IMR-90 (cell line): ENCODE data around the gene SCAMP1. TPM values are rescaled to one million over a fixed set of nuclear protein-coding genes. Genes with fewer than 3 reads are reported as not detected.

Experiments used
- ATAC-seq: fragments of 200-7000 bp; cut with Tn5 transposase; 2 replicates; pipeline ENCODE4 v1.9.1; 2020; ENCODE audit warnings: low read depth, mild to moderate bottlenecking, moderate library complexity
- BruUV-seq: library from RNA; stranded (reverse); fragments of 400-500 nt; replicated peaks from 2 replicates; lab custom pipeline; 2021; lab: Mats Ljungman, UMichigan
- CTCF ChIA-PET: fragments of 300-600 bp; formaldehyde crosslinking; extraction: SDS; loops from one replicate; lab custom pipeline; 2021; ENCODE audit warnings: antibody characterized with exemption; lab: Yijun Ruan, JAX
- POLR2A ChIA-PET: fragments of 300-600 bp; sonication (Branson Sonifier 250); formaldehyde crosslinking; loops from one replicate; lab custom pipeline; 2022; ENCODE audit warnings: antibody characterized with exemption; ENCODE audit not compliant: unreplicated experiment; lab: Charles Lee
- DNase-seq: peaks from one replicate; pipeline ENCODE4 v3.0.0; 2013
- H2AFZ ChIP-seq: replicated peaks from 2 replicates; pipeline ENCODE3; 2013; ENCODE audit warnings: low read length, mild to moderate bottlenecking; ENCODE audit not compliant: poor library complexity
- H2AK5ac ChIP-seq: 2 replicates; pipeline ENCODE4 v1.6.1; 2013; ENCODE audit warnings: low read depth, low read length, inconsistent platforms
- H2AK9ac ChIP-seq: replicated peaks from 2 replicates; pipeline ENCODE3; 2013; ENCODE audit warnings: mild to moderate bottlenecking, low read depth, low read length, moderate library complexity; ENCODE audit not compliant: poor library complexity
- H2BK120ac ChIP-seq: 2 replicates; pipeline ENCODE4 v1.6.1; 2013; ENCODE audit warnings: low read depth, low read length, inconsistent platforms
- H2BK15ac ChIP-seq: 3 replicates; pipeline ENCODE4 v1.6.1; 2013; ENCODE audit warnings: low read depth, low read length, inconsistent platforms
- H2BK20ac ChIP-seq: 2 replicates; pipeline ENCODE4 v1.6.1; 2013; ENCODE audit warnings: low read depth, mild to moderate bottlenecking, inconsistent platforms, low read length, moderate library complexity
- H2BK5ac ChIP-seq: 2 replicates; pipeline ENCODE4 v1.6.1; 2013; ENCODE audit warnings: mild to moderate bottlenecking, low read depth, low read length, inconsistent platforms; ENCODE audit not compliant: poor library complexity, severe bottlenecking
- H3K14ac ChIP-seq: replicated peaks from 2 replicates; pipeline ENCODE4 v1.6.1; 2013; ENCODE audit warnings: low read depth, low read length, inconsistent platforms
- H3K18ac ChIP-seq: 2 replicates; pipeline ENCODE4 v1.6.1; 2013; ENCODE audit warnings: low read depth, low read length, control low read depth
- H3K23ac ChIP-seq: 2 replicates; pipeline ENCODE4 v1.6.1; 2013; ENCODE audit warnings: low read depth, low read length, inconsistent platforms
- H3K27ac ChIP-seq: 2 replicates; pipeline ENCODE4 v1.5.1; 2013; ENCODE audit warnings: mild to moderate bottlenecking, control low read depth, low read length; ENCODE audit not compliant: insufficient read depth
- H3K27me3 ChIP-seq: 2 replicates; pipeline ENCODE4 v1.6.1; 2013; ENCODE audit warnings: low read length; ENCODE audit not compliant: control insufficient read depth, insufficient read depth
- H3K36me3 ChIP-seq: 2 replicates; pipeline ENCODE4 v1.6.1; 2013; ENCODE audit warnings: low read length, mixed read lengths; ENCODE audit not compliant: control insufficient read depth, insufficient read depth
- H3K4ac ChIP-seq: 2 replicates; pipeline ENCODE4 v1.6.1; 2013; ENCODE audit warnings: low read depth, low read length, inconsistent platforms
- H3K4me1 ChIP-seq: 2 replicates; pipeline ENCODE4 v1.6.1; 2013; ENCODE audit warnings: low read length, mixed read lengths; ENCODE audit not compliant: control insufficient read depth, insufficient read depth
- H3K4me2 ChIP-seq: 2 replicates; pipeline ENCODE4 v1.6.1; 2013; ENCODE audit warnings: low read depth, mild to moderate bottlenecking, control low read depth, low read length, moderate library complexity
- H3K4me3 ChIP-seq: 2 replicates; pipeline ENCODE4 v1.5.1; 2013; ENCODE audit warnings: low read depth, mild to moderate bottlenecking, control low read depth, low read length, moderate library complexity; ENCODE audit not compliant: insufficient read depth
- H3K56ac ChIP-seq: 2 replicates; pipeline ENCODE4 v1.6.1; 2013; ENCODE audit warnings: low read length, inconsistent platforms; ENCODE audit not compliant: insufficient read depth; ENCODE audit errors: extremely low read depth
- H3K79me1 ChIP-seq, 2 experiments: 2 replicates each; pipeline ENCODE4 v1.6.1; 2013; ENCODE audit warnings: low read length in 2 of 2, inconsistent platforms in 1 of 2, low read depth in 1 of 2
- H3K9ac ChIP-seq: 2 replicates; pipeline ENCODE4 v1.6.1; 2013; ENCODE audit warnings: low read depth, low read length, control low read depth
- H3K9me1 ChIP-seq: 2 replicates; pipeline ENCODE4 v1.6.1; 2013; ENCODE audit warnings: low read length, inconsistent platforms; ENCODE audit not compliant: insufficient read depth
- H3K9me3 ChIP-seq: 2 replicates; pipeline ENCODE4 v1.6.1; 2013; ENCODE audit warnings: low read length; ENCODE audit not compliant: control insufficient read depth, insufficient read depth
- H4K20me1 ChIP-seq: 2 replicates; pipeline ENCODE4 v1.6.1; 2013; ENCODE audit warnings: low read length, inconsistent platforms; ENCODE audit not compliant: insufficient read depth
- H4K5ac ChIP-seq: 2 replicates; pipeline ENCODE4 v1.6.1; 2013; ENCODE audit warnings: mild to moderate bottlenecking, low read depth, low read length, control low read depth
- H4K8ac ChIP-seq, 2 experiments: 2 replicates each; pipeline ENCODE4 v1.6.1; 2013; ENCODE audit warnings: low read depth in 2 of 2, low read length in 2 of 2, control low read depth in 1 of 2, inconsistent platforms in 1 of 2
- H4K91ac ChIP-seq: 2 replicates; pipeline ENCODE4 v1.6.1; 2013; ENCODE audit warnings: low read depth, low read length, inconsistent platforms; ENCODE audit not compliant: insufficient read depth
- BHLHE40 ChIP-seq: fragments of 150-350 bp; IDR thresholded peaks from 2 replicates; pipeline ENCODE4 v1.6.1; 2016; ENCODE audit warnings: mild to moderate bottlenecking, low read depth, low read length
- CEBPB ChIP-seq: IDR thresholded peaks from 2 replicates; pipeline ENCODE4 v1.6.1; 2012; ENCODE audit warnings: low read depth, low read length, improper control_type of control experiment
- CHD1 ChIP-seq: IDR thresholded peaks from 2 replicates; pipeline ENCODE4 v1.6.1; 2012; ENCODE audit warnings: low read depth, low read length, improper control_type of control experiment
- MAFK ChIP-seq: IDR thresholded peaks from 2 replicates; pipeline ENCODE4 v1.6.1; 2012; ENCODE audit warnings: low read depth, low read length, improper control_type of control experiment
- MXI1 ChIP-seq: IDR thresholded peaks from 2 replicates; pipeline ENCODE4 v1.6.1; 2012; ENCODE audit warnings: low read depth, mild to moderate bottlenecking, low read length, moderate library complexity, borderline replicate concordance
- NFE2L2 ChIP-seq: fragments of 150-350 bp; IDR thresholded peaks from 2 replicates; pipeline ENCODE4 v1.6.1; 2016; ENCODE audit warnings: low read depth, mild to moderate bottlenecking, low read length
- POLR2A ChIP-seq: IDR thresholded peaks from 2 replicates; pipeline ENCODE4 v1.6.1; 2012; ENCODE audit warnings: mild to moderate bottlenecking, low read depth, low read length
- RCOR1 ChIP-seq: IDR thresholded peaks from 2 replicates; pipeline ENCODE4 v1.6.1; 2012; ENCODE audit warnings: mild to moderate bottlenecking, low read length, improper control_type of control experiment; ENCODE audit not compliant: insufficient replicate concordance
- RFX5 ChIP-seq: IDR thresholded peaks from 2 replicates; pipeline ENCODE4 v1.8.0; 2012; ENCODE audit warnings: low read depth, mild to moderate bottlenecking, low read length, moderate library complexity
- SMC3 ChIP-seq: fragments of 150-350 bp; IDR thresholded peaks from 2 replicates; pipeline ENCODE4 v1.6.1; 2016; ENCODE audit warnings: low read depth, mild to moderate bottlenecking, antibody characterized with exemption, low read length, moderate library complexity
- WGBS, 2 experiments: methylation state at CpG; one replicate each; pipeline versions ENCODE4 v1.1.5 to v1.1.7; 2013; ENCODE audit warnings: missing lambda C conversion rate in 2 of 2; ENCODE audit not compliant: insufficient read length in 1 of 2; ENCODE audit errors: extremely low coverage in 2 of 2; 5-methylcytosine and 5-hydroxymethylcytosine counted together
- dilution Hi-C: fragments of 300-500 bp; cut with HindIII; formaldehyde crosslinking; loops from one replicate; pipeline ENCODE4 v1.14.3; 2018; ENCODE audit warnings: low sequenced_read_pairs; ENCODE audit not compliant: unreplicated experiment
- in situ Hi-C: fragments of 300-500 bp; cut with MboI; formaldehyde crosslinking; loops from 3 replicates; pipeline ENCODE4 v1.14.3; 2019; ENCODE audit warnings: low sequenced_read_pairs, inconsistent platforms, mixed read lengths
- intact Hi-C: fragments of 100-400 bp; cut with micrococcal nuclease; formaldehyde crosslinking; loops from 2 replicates; pipeline ENCODE4 v1.10.0; 2022
- polyA plus RNA-seq, 3 experiments: library from polyadenylated mRNA; depleted of rRNA; stranded (reverse); fragments of >200 nt; gene quantifications; 2 replicates each; pipeline ENCODE4 v1.2.3, GENCODE V29; 2012; ENCODE audit warnings: low replicate concordance in 1 of 3
- total RNA-seq: library from RNA; depleted of rRNA; stranded (reverse); fragments of >200 nt; gene quantifications from 2 replicates; pipeline ENCODE4 v1.2.3, GENCODE V29; 2012
- TF ChIP-seq, protein P1 (sequence below): conservative IDR thresholded peaks from 2 replicates; pipeline ENCODE4 v1.5.1; 2012; ENCODE audit warnings: mild to moderate bottlenecking, low read depth, low read length, improper control_type of control experiment
- TF ChIP-seq, protein P2 (sequence below): fragments of 150-350 bp; IDR thresholded peaks from 2 replicates; pipeline ENCODE4 v1.6.1; 2016; ENCODE audit warnings: low read depth, mild to moderate bottlenecking, low read length, moderate library complexity, borderline replicate concordance

The SCAMP1 gene
- total and polyA plus RNA-seq, 2 of the 4 experiments (the other 2 are of a cell fraction), result 13.5 to 114 TPM

DNA sequence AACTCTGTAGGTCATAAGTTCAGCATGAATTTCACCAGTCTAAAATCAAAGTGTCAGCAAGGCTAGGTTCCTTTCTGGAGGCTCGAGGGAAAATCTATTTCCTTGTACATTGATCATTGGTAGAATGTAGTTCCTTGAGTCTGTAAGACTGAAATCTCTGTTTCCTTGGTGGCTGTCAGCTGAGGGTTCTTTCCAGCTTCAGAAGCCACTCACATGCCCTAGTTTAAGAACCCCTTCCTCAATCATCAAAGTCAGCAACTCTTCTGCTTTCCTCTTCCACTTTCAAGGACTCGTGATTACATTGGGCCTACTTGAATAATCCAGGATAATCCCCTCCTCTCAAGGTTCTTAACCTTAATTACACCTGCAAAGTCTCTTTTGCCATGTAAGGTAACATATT, 4.9 kb upstream of the SCAMP1 start:
- H3K9me1 ChIP-seq, result peaks cover 12% of the 10 kb centered on the region
- H3K4me3 ChIP-seq, result no peak overlapping the region
- TF ChIP-seq BHLHE40 (no peak), RCOR1 (no peak), MXI1 (no peak), RFX5 (no peak), NFE2L2 (no peak), CEBPB (no peak), CHD1 (no peak), SMC3 (no peak), MAFK (no peak), POLR2A (no peak)
- TF ChIP-seq, protein P1, sequence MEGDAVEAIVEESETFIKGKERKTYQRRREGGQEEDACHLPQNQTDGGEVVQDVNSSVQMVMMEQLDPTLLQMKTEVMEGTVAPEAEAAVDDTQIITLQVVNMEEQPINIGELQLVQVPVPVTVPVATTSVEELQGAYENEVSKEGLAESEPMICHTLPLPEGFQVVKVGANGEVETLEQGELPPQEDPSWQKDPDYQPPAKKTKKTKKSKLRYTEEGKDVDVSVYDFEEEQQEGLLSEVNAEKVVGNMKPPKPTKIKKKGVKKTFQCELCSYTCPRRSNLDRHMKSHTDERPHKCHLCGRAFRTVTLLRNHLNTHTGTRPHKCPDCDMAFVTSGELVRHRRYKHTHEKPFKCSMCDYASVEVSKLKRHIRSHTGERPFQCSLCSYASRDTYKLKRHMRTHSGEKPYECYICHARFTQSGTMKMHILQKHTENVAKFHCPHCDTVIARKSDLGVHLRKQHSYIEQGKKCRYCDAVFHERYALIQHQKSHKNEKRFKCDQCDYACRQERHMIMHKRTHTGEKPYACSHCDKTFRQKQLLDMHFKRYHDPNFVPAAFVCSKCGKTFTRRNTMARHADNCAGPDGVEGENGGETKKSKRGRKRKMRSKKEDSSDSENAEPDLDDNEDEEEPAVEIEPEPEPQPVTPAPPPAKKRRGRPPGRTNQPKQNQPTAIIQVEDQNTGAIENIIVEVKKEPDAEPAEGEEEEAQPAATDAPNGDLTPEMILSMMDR, result no peak
- TF ChIP-seq, protein P2, sequence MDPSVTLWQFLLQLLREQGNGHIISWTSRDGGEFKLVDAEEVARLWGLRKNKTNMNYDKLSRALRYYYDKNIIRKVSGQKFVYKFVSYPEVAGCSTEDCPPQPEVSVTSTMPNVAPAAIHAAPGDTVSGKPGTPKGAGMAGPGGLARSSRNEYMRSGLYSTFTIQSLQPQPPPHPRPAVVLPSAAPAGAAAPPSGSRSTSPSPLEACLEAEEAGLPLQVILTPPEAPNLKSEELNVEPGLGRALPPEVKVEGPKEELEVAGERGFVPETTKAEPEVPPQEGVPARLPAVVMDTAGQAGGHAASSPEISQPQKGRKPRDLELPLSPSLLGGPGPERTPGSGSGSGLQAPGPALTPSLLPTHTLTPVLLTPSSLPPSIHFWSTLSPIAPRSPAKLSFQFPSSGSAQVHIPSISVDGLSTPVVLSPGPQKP, result no peak
- ChIA-PET POLR2A (no interaction called here), CTCF (no interaction called here)
- no peaks in the 10 kb centered on the region for H3K27me3 ChIP-seq
- no peak overlapping the region for H2BK5ac ChIP-seq
- no CpG with 5 or more reads among the region's 2 CpGs for WGBS, 2 experiments
- H4K5ac ChIP-seq, result no peak overlapping the region
- ATAC-seq (no peak), DNase-seq (no peak)
- no peak overlapping the region for H3K4me2 ChIP-seq
- H2BK120ac ChIP-seq, result no peak overlapping the region
- no peak overlapping the region for H3K23ac ChIP-seq
- no peaks in the 10 kb centered on the region for H3K9me3 ChIP-seq
- H3K14ac ChIP-seq, result no peak overlapping the region
- no TSS peak for BruUV-seq
- no peak overlapping the region for H2BK20ac ChIP-seq
- H4K20me1 ChIP-seq, result no peaks in the 10 kb centered on the region; the same call in 1 of the 2 replicates
- no peak overlapping the region for H2BK15ac ChIP-seq
- H2AK9ac ChIP-seq, result no peak overlapping the region
- no peak overlapping the region for H2AFZ ChIP-seq
- in situ Hi-C loops, result loop anchor here (5.0 kb wide), 1 partner anchor 58 kb away; no protein-coding TSS in a partner anchor
- H3K79me1 ChIP-seq, result peaks cover 12 to 22% of the 10 kb centered on the region in 2 experiments
- H3K9ac ChIP-seq, result no peak overlapping the region
- intact Hi-C loops, result no loop called here
- dilution Hi-C loops, result no loop called here
- H3K4me1 ChIP-seq, result no peaks in the 10 kb centered on the region
- H3K56ac ChIP-seq, result no peak overlapping the region
- H4K91ac ChIP-seq, result no peak overlapping the region
- 0 out of 2 replicates have a peak, but pooled peaks cover 2% of the 10 kb centered on the region for H3K36me3 ChIP-seq
- H4K8ac ChIP-seq, result no peak overlapping the region
- no peak overlapping the region for H3K27ac ChIP-seq
- H3K4ac ChIP-seq, result no peak overlapping the region
- no peak overlapping the region for H2AK5ac ChIP-seq
- no peak overlapping the region for H3K18ac ChIP-seq
